B cell (primary cell): ENCODE measurements around the gene ADSS1. TPM values are rescaled to one million over a fixed set of nuclear protein-coding genes. Genes with fewer than 3 reads are reported as not detected.

Experiments used
- ATAC-seq: fragments of 200-7000 bp; cut with Tn5 transposase; one replicate; pipeline ENCODE4 v1.10.0; 2021; ENCODE audit warnings: low read depth, mild to moderate bottlenecking, moderate number of reproducible peaks, moderate library complexity
- CTCF ChIA-PET: fragments of 350-600 bp; sonication (Branson Sonifier 250); formaldehyde crosslinking; loops from one replicate; lab custom pipeline; 2021; ENCODE audit warnings: antibody characterized with exemption, inconsistent platforms; lab: Charles Lee
- POLR2A ChIA-PET: fragments of 350-600 bp; sonication (Branson Sonifier 250); formaldehyde crosslinking; loops from one replicate; lab custom pipeline; 2021; ENCODE audit warnings: antibody characterized with exemption; lab: Charles Lee
- DNase-seq: peaks from one replicate; pipeline ENCODE4 v3.0.0; 2013
- H2AFZ ChIP-seq: 2 replicates; pipeline ENCODE4 v1.6.1; 2012; ENCODE audit warnings: mild to moderate bottlenecking, low read depth, low read length; ENCODE audit not compliant: insufficient read depth, poor library complexity, severe bottlenecking
- H3K27ac ChIP-seq, 2 donors: 1 replicate in 1 of 2; 2 replicates in 1 of 2; pipeline ENCODE4 v1.5.1; 2012 to 2013; ENCODE audit warnings: low read length in 2 of 2, mild to moderate bottlenecking in 2 of 2, moderate library complexity in 1 of 2
- H3K27me3 ChIP-seq, 4 experiments: fragments of 200-600 bp in 1 of 4; sonication (generic) in 1 of 4; replicated peaks in 1 of 4; 1 replicate in 2 of 4; 2 replicates in 2 of 4; pipeline versions ENCODE4 v1.6.1 to v1.7.0; 2013 to 2016; ENCODE audit warnings: low read length in 3 of 4, mild to moderate bottlenecking in 2 of 4, mixed read lengths in 1 of 4, moderate library complexity in 1 of 4; ENCODE audit not compliant: insufficient read depth in 4 of 4, control insufficient read depth in 3 of 4; ENCODE audit errors: control extremely low read depth in 1 of 4
- H3K36me3 ChIP-seq, 2 experiments: replicated peaks in 1 of 2; 1 replicate in 1 of 2; 2 replicates in 1 of 2; pipeline versions ENCODE4 v1.6.1 to v1.7.1; 2013; ENCODE audit warnings: low read length in 1 of 2; ENCODE audit not compliant: insufficient read depth in 2 of 2, control insufficient read depth in 1 of 2; ENCODE audit errors: control extremely low read depth in 1 of 2, extremely low read depth in 1 of 2
- H3K4me1 ChIP-seq, 2 donors: fragments of 200-600 bp in 1 of 2; sonication (generic) in 1 of 2; 1 replicate in 1 of 2; 2 replicates in 1 of 2; pipeline versions ENCODE4 v1.5.1 to v1.6.1; 2013 to 2017; ENCODE audit warnings: low read length in 2 of 2; ENCODE audit not compliant: control insufficient read depth in 2 of 2, insufficient read depth in 2 of 2
- H3K4me2 ChIP-seq: replicated peaks from 2 replicates; pipeline ENCODE3; 2012; ENCODE audit warnings: mild to moderate bottlenecking, low read depth, low read length; ENCODE audit not compliant: poor library complexity, severe bottlenecking
- H3K4me3 ChIP-seq, 5 experiments: fragments of 200-600 bp in 1 of 5; sonication (generic) in 1 of 5; 1 replicate in 3 of 5; 2 replicates in 2 of 5; pipeline versions ENCODE4 v1.5.1 to v1.7.0; 2011 to 2016; ENCODE audit warnings: low read length in 4 of 5, mild to moderate bottlenecking in 4 of 5, low read depth in 2 of 5, control low read depth in 1 of 5, moderate library complexity in 1 of 5; ENCODE audit not compliant: insufficient read depth in 1 of 5; ENCODE audit errors: control extremely low read depth in 1 of 5, extremely low read depth in 1 of 5
- H3K79me2 ChIP-seq: fragments of 200-600 bp; sonication (generic); one replicate; pipeline ENCODE4 v1.6.0; 2016; ENCODE audit warnings: low read length; ENCODE audit not compliant: control insufficient read depth, insufficient read depth
- H3K9ac ChIP-seq: fragments of 200-600 bp; sonication (generic); 2 replicates; pipeline ENCODE4 v1.6.1; 2017; ENCODE audit warnings: mild to moderate bottlenecking, low read length, moderate library complexity
- H3K9me3 ChIP-seq, 3 donors: one replicate each; pipeline versions ENCODE4 v1.6.1 to v1.7.1; 2013; ENCODE audit warnings: low read length in 2 of 3; ENCODE audit not compliant: control insufficient read depth in 2 of 3, insufficient read depth in 1 of 3; ENCODE audit errors: control extremely low read depth in 1 of 3
- H4K20me1 ChIP-seq: 2 replicates; pipeline ENCODE4 v1.6.0; 2012; ENCODE audit warnings: mild to moderate bottlenecking, low read length; ENCODE audit not compliant: insufficient read depth, control insufficient read depth, poor library complexity, severe bottlenecking
- H3K27ac Mint-ChIP-seq: one replicate; pipeline ENCODE4 v1.8.0; 2021; ENCODE audit warnings: mixed read lengths
- H3K27me3 Mint-ChIP-seq: one replicate; pipeline ENCODE4 v1.8.0; 2021; ENCODE audit warnings: mixed read lengths
- H3K4me1 Mint-ChIP-seq: one replicate; pipeline ENCODE4 v1.8.0; 2021; ENCODE audit warnings: mixed read lengths
- H3K4me3 Mint-ChIP-seq: one replicate; pipeline ENCODE4 v1.8.0; 2021; ENCODE audit warnings: mixed read lengths
- H3K9me3 Mint-ChIP-seq: one replicate; pipeline ENCODE4 v1.8.0; 2022; ENCODE audit warnings: mixed read lengths; ENCODE audit not compliant: insufficient read depth
- EZH2 ChIP-seq: IDR thresholded peaks from 2 replicates; pipeline ENCODE4 v1.6.1; 2012; ENCODE audit warnings: borderline replicate concordance, low read depth, mild to moderate bottlenecking, moderate library complexity, low read length; ENCODE audit not compliant: insufficient read depth, poor library complexity, severe bottlenecking
- WGBS: methylation state at CpG from one replicate; pipeline ENCODE4 v1.1.5; 2013; ENCODE audit warnings: missing lambda C conversion rate; ENCODE audit not compliant: insufficient coverage; 5-methylcytosine and 5-hydroxymethylcytosine counted together
- intact Hi-C: fragments of 100-400 bp; cut with micrococcal nuclease; formaldehyde crosslinking; loops from one replicate; pipeline ENCODE4 v1.10.0; 2022
- polyA plus RNA-seq: library from polyadenylated mRNA; depleted of rRNA; stranded (reverse); fragments of >200 nt; gene quantifications from 2 replicates; pipeline ENCODE4 v1.2.3, GENCODE V29; 2012
- total RNA-seq, 2 donors: library from RNA; stranded (reverse); fragments of 120-200 nt in 1 of 2; gene quantifications; 1 replicate in 1 of 2; 2 replicates in 1 of 2; pipeline versions ENCODE4 v1.2.3 to v1.2.4, GENCODE V29; 2013 to 2022
- TF ChIP-seq, protein P1 (sequence below): fragments of 200-600 bp; IDR thresholded peaks from one replicate; pipeline ENCODE4 v1.8.0; 2022; ENCODE audit warnings: antibody characterized with exemption, mild to moderate bottlenecking

Gene ADSS1
- total and polyA plus RNA-seq, 2 donors (not counting 1 experiment from before 2014, with no cell fraction given): 0.33 to 1.7 TPM

DNA sequence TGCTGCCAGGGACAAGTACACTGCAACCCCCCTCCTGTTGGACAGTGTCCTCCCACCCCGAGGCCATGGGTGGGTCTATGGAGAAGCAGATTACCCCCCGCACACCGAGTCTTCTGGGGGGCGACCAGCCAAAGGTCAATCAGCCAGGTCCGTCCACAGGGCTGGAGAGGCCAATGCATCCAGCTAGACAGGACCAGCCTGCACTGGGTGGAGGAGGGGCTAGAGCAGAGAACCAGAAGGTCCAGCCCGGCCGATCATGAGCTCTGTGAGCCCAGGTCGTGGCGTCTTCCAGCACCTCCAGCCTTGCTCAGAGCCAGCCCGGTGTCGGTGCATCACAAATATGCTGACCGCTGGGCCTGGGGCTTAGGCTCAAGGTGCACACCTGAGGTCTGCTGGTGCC is 8.2 kb upstream of the ADSS1 start:
- no peak overlapping the region for H3K4me3 ChIP-seq
- H4K20me1 ChIP-seq: no peaks in the 10 kb centered on the region
- ATAC-seq (no peak), DNase-seq (no peak)
- no peaks in the 10 kb centered on the region for H3K27me3 ChIP-seq
- H3K79me2 ChIP-seq: no peaks in the 10 kb centered on the region
- H3K9me3 ChIP-seq: no peaks in the 10 kb centered on the region
- ChIA-PET POLR2A (no interaction called here), CTCF (interaction anchor here (1.2 kb wide), 1 partner anchor 70 kb away, joined by 3 read pairs; no protein-coding TSS in a partner anchor)
- H3K27ac ChIP-seq: no peak overlapping the region
- Mint-ChIP-seq H3K4me3 (no peak overlapping the region), H3K9me3 (no peaks in the 10 kb centered on the region), H3K27me3 (no peaks in the 10 kb centered on the region), H3K4me1 (no peaks in the 10 kb centered on the region), H3K27ac (no peak overlapping the region)
- H3K36me3 ChIP-seq: peaks cover 0 to 39% of the 10 kb centered on the region in 2 experiments
- H3K4me2 ChIP-seq: no peak overlapping the region
- no peak overlapping the region for H3K9ac ChIP-seq
- no peak overlapping the region for H2AFZ ChIP-seq
- H3K4me1 ChIP-seq: no peaks in the 10 kb centered on the region
- TF ChIP-seq, protein P1, sequence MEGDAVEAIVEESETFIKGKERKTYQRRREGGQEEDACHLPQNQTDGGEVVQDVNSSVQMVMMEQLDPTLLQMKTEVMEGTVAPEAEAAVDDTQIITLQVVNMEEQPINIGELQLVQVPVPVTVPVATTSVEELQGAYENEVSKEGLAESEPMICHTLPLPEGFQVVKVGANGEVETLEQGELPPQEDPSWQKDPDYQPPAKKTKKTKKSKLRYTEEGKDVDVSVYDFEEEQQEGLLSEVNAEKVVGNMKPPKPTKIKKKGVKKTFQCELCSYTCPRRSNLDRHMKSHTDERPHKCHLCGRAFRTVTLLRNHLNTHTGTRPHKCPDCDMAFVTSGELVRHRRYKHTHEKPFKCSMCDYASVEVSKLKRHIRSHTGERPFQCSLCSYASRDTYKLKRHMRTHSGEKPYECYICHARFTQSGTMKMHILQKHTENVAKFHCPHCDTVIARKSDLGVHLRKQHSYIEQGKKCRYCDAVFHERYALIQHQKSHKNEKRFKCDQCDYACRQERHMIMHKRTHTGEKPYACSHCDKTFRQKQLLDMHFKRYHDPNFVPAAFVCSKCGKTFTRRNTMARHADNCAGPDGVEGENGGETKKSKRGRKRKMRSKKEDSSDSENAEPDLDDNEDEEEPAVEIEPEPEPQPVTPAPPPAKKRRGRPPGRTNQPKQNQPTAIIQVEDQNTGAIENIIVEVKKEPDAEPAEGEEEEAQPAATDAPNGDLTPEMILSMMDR: no peak
- no peak for TF ChIP-seq EZH2
- WGBS: 94% methylated on average over 12 of the region's 12 CpGs
- intact Hi-C loops: no loop called here

DNA sequence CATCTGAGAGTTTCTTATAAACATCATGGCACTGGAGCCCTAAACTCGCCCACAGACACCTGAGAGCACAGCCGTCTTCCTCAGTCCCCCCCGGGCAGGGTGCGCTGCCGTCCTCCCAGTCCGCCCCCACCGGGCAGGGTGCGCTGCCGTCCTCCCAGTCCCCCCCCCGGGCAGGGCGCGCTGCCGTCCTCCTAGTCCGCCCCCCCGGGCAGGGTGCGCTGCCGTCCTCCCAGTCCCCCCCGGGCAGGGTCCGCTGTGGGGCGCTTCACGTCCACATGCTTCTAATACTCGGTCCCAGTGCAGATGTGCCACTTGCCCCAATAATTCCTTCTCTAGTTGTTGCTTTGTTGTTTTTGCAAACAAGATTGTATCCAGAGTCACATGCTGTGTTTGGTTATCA is 6.9 kb upstream of the ADSS1 start:
- Histone ChIP-seq H3K27ac (no peak overlapping the region), H3K27me3 (no peaks in the 10 kb centered on the region), H2AFZ (no peak overlapping the region), H3K4me1 (no peaks in the 10 kb centered on the region), H4K20me1 (no peaks in the 10 kb centered on the region), H3K79me2 (no peaks in the 10 kb centered on the region), H3K4me3 (no peak overlapping the region), H3K9ac (no peak overlapping the region), H3K9me3 (no peaks in the 10 kb centered on the region), H3K36me3 (peaks cover 0 to 32% of the 10 kb centered on the region in 2 experiments), H3K4me2 (no peak overlapping the region)
- ATAC-seq (no peak), DNase-seq (no peak)
- no peaks in the 10 kb centered on the region for H3K9me3 Mint-ChIP-seq
- no peak overlapping the region for H3K4me3 Mint-ChIP-seq
- H3K4me1 Mint-ChIP-seq: no peaks in the 10 kb centered on the region
- ChIA-PET POLR2A (no interaction called here), CTCF (no interaction called here)
- no peaks in the 10 kb centered on the region for H3K27me3 Mint-ChIP-seq
- WGBS: 95% methylated on average over 8 of the region's 22 CpGs
- no peak overlapping the region for H3K27ac Mint-ChIP-seq
- TF ChIP-seq EZH2: no peak
- TF ChIP-seq, protein P1: no peak
- intact Hi-C loops: no loop called here
